Mammary microvascular endothelial cell (primary cell): ENCODE results near the gene CEP126. TPM values are rescaled to one million over a fixed set of nuclear protein-coding genes. Genes with fewer than 3 reads are reported as not detected.

Experiments used
- total RNA-seq: library from RNA; depleted of rRNA; stranded (reverse); fragments of >200 nt; gene quantifications from 2 replicates; pipeline ENCODE4 v1.2.3, GENCODE V29; 2015

Gene CEP126
- 0.34 and 0.60 TPM in 2 replicates for total RNA-seq

GRCh38 chr11:101914738-101915426 lies at the start of gene CEP126:
CEP126 (plus strand) TSS chr11:101915010; CDS start chr11:101915285, 275 bp downstream.

DNA sequence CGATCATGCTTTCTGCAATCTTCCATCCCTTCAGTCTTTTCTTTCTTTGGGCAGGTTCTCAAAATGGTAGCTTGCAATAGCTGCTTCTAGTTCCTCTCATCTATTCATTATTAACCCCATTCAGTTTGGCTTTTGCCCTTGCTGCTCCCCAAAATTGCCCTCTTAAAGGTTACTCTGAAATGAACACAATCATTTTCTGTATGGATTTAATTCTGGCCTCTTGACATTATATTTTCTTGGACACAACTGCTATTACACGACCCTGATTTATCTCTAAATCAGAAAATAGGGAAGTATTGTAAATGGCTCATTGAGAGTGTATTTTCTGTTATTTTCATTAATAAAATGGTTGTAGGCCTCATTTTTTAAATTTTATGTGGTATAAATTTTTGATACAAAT lies 1.6 kb downstream of the CEP126 start, which contains the start of gene ANGPTL5:
TSS of gene ANGPTL5 (minus strand) at position 101 of the 400 bp plus-strand sequence. CDS start 8,613 bp downstream, outside the sequence.

DNA sequence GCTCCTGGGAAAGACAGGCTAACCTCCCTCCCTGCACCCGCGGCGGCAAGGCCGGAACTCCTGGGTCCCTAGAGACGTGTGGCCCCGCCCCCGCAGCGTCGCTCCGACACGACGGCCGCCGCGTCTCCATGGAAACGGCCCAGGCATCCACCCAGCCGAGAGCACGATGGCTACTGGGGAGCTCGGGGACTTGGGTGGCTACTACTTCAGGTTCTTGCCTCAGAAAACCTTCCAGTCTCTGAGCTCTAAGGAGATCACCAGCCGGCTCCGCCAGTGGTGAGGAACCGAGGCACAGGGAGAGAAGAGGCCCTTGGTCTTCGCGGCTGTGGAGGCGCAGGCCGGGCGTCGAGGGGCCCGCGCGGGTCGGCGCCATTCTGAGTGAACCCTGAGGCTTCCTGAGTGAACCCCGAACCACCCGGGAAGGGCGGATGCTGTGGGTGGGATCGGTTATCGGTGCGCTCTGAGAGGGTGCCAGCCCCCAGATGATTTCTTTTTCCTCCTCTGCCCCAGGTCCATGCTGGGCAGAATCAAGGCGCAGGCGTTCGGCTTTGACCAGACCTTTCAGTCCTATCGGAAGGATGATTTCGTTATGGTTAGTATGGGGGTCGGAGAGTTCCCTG lies 132.6 kb downstream of the CEP126 start, which contains the start of gene CFAP300:
TSS of gene CFAP300 (plus strand) at position 133 of the 620 bp plus-strand sequence. CDS start at position 167, 34 bp downstream.

Other genes starting within 250 kb of the CEP126 start
- gene ANGPTL5, start 1.5 kb downstream of the CEP126 start, total RNA-seq = not detected in 2 replicates
- not detected in 2 replicates for gene CFAP300, start 132.4 kb downstream of the CEP126 start, total RNA-seq
- 7.5 and 10.3 TPM in 2 replicates for gene YAP1, start 195.4 kb downstream of the CEP126 start, total RNA-seq